Measurements from ENCODE around the gene UBE2Q2. TPM values are rescaled to one million over a fixed set of nuclear protein-coding genes. Genes with fewer than 3 reads are reported as not detected.
"Not testable (repeated sequence)": the region's sequence is repeated elsewhere in the genome, so short reads cannot be mapped to it uniquely, and the experiment has no call there.

UBE2Q2 gene
- total RNA-seq, 2 donors from 2014 or later, result 31.5 to 40.2 TPM

GRCh38 chr15:75869446-75869845 is 26.2 kb downstream of the UBE2Q2 start:
- Histone ChIP-seq H3K4me1 (ENCODE audit: control insufficient read depth in 1 of 2, low read depth in 2 of 2) (peaks cover 0 to 12% of the 10 kb centered on the region in 2 donors), H3K4me3 (no peak overlapping the region), H3K9me3 (no peaks in the 10 kb centered on the region), H3K27me3 (replicated peaks; ENCODE audit: insufficient read depth) (no peaks in the 10 kb centered on the region), H3K36me3 (peaks cover 16% of the 10 kb centered on the region), H3K27ac (no peak overlapping the region)
- DNase-seq (ENCODE audit: low spot score) (no peak), ATAC-seq (ENCODE audit: insufficient number of reproducible peaks, low FRiP score, low read depth) (no peak)
- TF ChIP-seq CTCF (IDR thresholded peaks at IDR 0.05), result no peak

GRCh38 chr15:75871589-75871988 is 28.3 kb downstream of the UBE2Q2 start:
- H3K4me1 ChIP-seq (ENCODE audit: control insufficient read depth in 1 of 2, low read depth in 2 of 2); H3K4me3 ChIP-seq; H3K27me3 ChIP-seq (replicated peaks; ENCODE audit: insufficient read depth); H3K27ac ChIP-seq; ATAC-seq (ENCODE audit: insufficient number of reproducible peaks, low FRiP score, low read depth); H3K9me3 ChIP-seq; DNase-seq (ENCODE audit: low spot score): not testable (repeated sequence)
- H3K36me3 ChIP-seq, result peaks cover 16% of the 10 kb centered on the region

GRCh38 chr15:75872403-75872990 is 29.2 kb downstream of the UBE2Q2 start:
- H3K4me1 ChIP-seq (ENCODE audit: control insufficient read depth in 1 of 2, low read depth in 2 of 2), result no peaks in the 10 kb centered on the region
- H3K9me3 ChIP-seq, result no peaks in the 10 kb centered on the region
- DNase-seq (ENCODE audit: low spot score) (no peak), ATAC-seq (ENCODE audit: insufficient number of reproducible peaks, low FRiP score, low read depth) (no peak)
- no peak for TF ChIP-seq CTCF (IDR thresholded peaks at IDR 0.05)
- no peak overlapping the region for H3K27ac ChIP-seq
- no peaks in the 10 kb centered on the region for H3K27me3 ChIP-seq (replicated peaks; ENCODE audit: insufficient read depth)
- H3K36me3 ChIP-seq, result peaks cover 16% of the 10 kb centered on the region
- H3K4me3 ChIP-seq, result no peak overlapping the region

GRCh38 chr15:75884041-75884440 is 40.8 kb downstream of the UBE2Q2 start:
- Histone ChIP-seq H3K27me3 (replicated peaks; ENCODE audit: insufficient read depth) (no peaks in the 10 kb centered on the region), H3K4me1 (ENCODE audit: control insufficient read depth in 1 of 2, low read depth in 2 of 2) (no peaks in the 10 kb centered on the region), H3K4me3 (no peak overlapping the region), H3K36me3 (peaks cover 4% of the 10 kb centered on the region), H3K9me3 (no peaks in the 10 kb centered on the region), H3K27ac (no peak overlapping the region)
- no peak for TF ChIP-seq CTCF (IDR thresholded peaks at IDR 0.05)
- ATAC-seq (ENCODE audit: insufficient number of reproducible peaks, low FRiP score, low read depth), result no peak
- DNase-seq (ENCODE audit: low spot score), result no peak

- no peak for DNase-seq (ENCODE audit: low spot score)
- no peak for ATAC-seq (ENCODE audit: insufficient number of reproducible peaks, low FRiP score, low read depth)
- Histone ChIP-seq H3K36me3 (peaks cover 4% of the 10 kb centered on the region), H3K4me1 (ENCODE audit: control insufficient read depth in 1 of 2, low read depth in 2 of 2) (peaks cover 0 to 4% of the 10 kb centered on the region in 2 donors), H3K27me3 (replicated peaks; ENCODE audit: insufficient read depth) (no peaks in the 10 kb centered on the region), H3K27ac (no peak overlapping the region), H3K9me3 (no peaks in the 10 kb centered on the region), H3K4me3 (no peak overlapping the region)
- TF ChIP-seq CTCF (IDR thresholded peaks at IDR 0.05), result no peak
Observed at GRCh38 chr15:75887178-75887577, 43.9 kb downstream of the UBE2Q2 start.

GRCh38 chr15:75891895-75892294 is 48.6 kb downstream of the UBE2Q2 start:
- DNase-seq (ENCODE audit: low spot score) (no peak), ATAC-seq (ENCODE audit: insufficient number of reproducible peaks, low FRiP score, low read depth) (no peak)
- Histone ChIP-seq H3K4me3 (no peak overlapping the region), H3K27me3 (replicated peaks; ENCODE audit: insufficient read depth) (no peaks in the 10 kb centered on the region), H3K27ac (no peak overlapping the region), H3K9me3 (no peaks in the 10 kb centered on the region), H3K36me3 (no peaks in the 10 kb centered on the region), H3K4me1 (ENCODE audit: control insufficient read depth in 1 of 2, low read depth in 2 of 2) (peaks cover 0 to 4% of the 10 kb centered on the region in 2 donors)
- no peak for TF ChIP-seq CTCF (IDR thresholded peaks at IDR 0.05)

All from thoracic aorta (tissue), 2 donors.